Hepatocyte (in vitro differentiated cells): Measurements from ENCODE around the gene IL1RAPL1. TPM values are rescaled to one million over a fixed set of nuclear protein-coding genes. Genes with fewer than 3 reads are reported as not detected.

ENCODE experiments used
- DNase-seq: peaks from one replicate; pipeline ENCODE4 v3.0.0-alpha.2; 2016; ENCODE audit warnings: low spot score
- H2AFZ ChIP-seq: fragments of 200-600 bp; sonication (generic); 2 replicates; pipeline ENCODE4 v1.6.0; 2016; ENCODE audit warnings: antibody characterized with exemption, mild to moderate bottlenecking
- H3K27ac ChIP-seq: fragments of 200-600 bp; sonication (generic); 2 replicates; pipeline ENCODE4 v1.5.1; 2016; ENCODE audit warnings: mild to moderate bottlenecking
- H3K27me3 ChIP-seq: fragments of 200-600 bp; sonication (generic); 2 replicates; pipeline ENCODE4 v1.6.1; 2016
- H3K36me3 ChIP-seq: fragments of 200-600 bp; sonication (generic); replicated peaks from 2 replicates; pipeline ENCODE4 v1.5.1; 2016; ENCODE audit warnings: low read depth; ENCODE audit not compliant: insufficient read depth
- H3K4me1 ChIP-seq: fragments of 200-600 bp; sonication (generic); 2 replicates; pipeline ENCODE4 v1.5.1; 2016; ENCODE audit warnings: mild to moderate bottlenecking, moderate library complexity; ENCODE audit not compliant: insufficient read depth
- H3K4me2 ChIP-seq: fragments of 200-600 bp; sonication (generic); 2 replicates; pipeline ENCODE4 v1.6.0; 2016
- H3K4me3 ChIP-seq: fragments of 200-600 bp; sonication (generic); 2 replicates; pipeline ENCODE4 v1.5.1; 2016; ENCODE audit warnings: mild to moderate bottlenecking
- H3K79me2 ChIP-seq: fragments of 200-600 bp; sonication (generic); 2 replicates; pipeline ENCODE4 v1.6.0; 2017; ENCODE audit warnings: mild to moderate bottlenecking
- H3K9me2 ChIP-seq: fragments of 200-600 bp; sonication (generic); replicated peaks from 2 replicates; pipeline ENCODE4 v1.6.0; 2017; ENCODE audit warnings: mild to moderate bottlenecking; ENCODE audit not compliant: insufficient read depth
- H3K9me3 ChIP-seq: fragments of 200-600 bp; sonication (generic); 2 replicates; pipeline ENCODE4 v1.5.1; 2016; ENCODE audit warnings: low read depth, mild to moderate bottlenecking
- H4K20me1 ChIP-seq: fragments of 200-600 bp; sonication (generic); 2 replicates; pipeline ENCODE4 v1.6.0; 2016; ENCODE audit warnings: mild to moderate bottlenecking; ENCODE audit not compliant: insufficient read depth, poor library complexity, severe bottlenecking
- EZH2 ChIP-seq: fragments of 200-600 bp; sonication (generic); IDR thresholded peaks from 2 replicates; pipeline ENCODE4 v1.6.1; 2016; ENCODE audit warnings: antibody characterized with exemption, mild to moderate bottlenecking, borderline replicate concordance
- EZH2phosphoT487 ChIP-seq: fragments of 200-600 bp; sonication (generic); IDR thresholded peaks from one replicate; pipeline ENCODE4 v1.6.1; 2018; ENCODE audit warnings: antibody characterized with exemption, mild to moderate bottlenecking, low read depth, moderate library complexity; ENCODE audit not compliant: unreplicated experiment, severe bottlenecking
- WGBS: methylation state at CpG from one replicate; pipeline ENCODE4 v1.1.6; 2016; ENCODE audit warnings: low lambda C conversion rate; ENCODE audit errors: missing lambda C conversion rate; 5-methylcytosine and 5-hydroxymethylcytosine counted together
- polyA plus RNA-seq: library from polyadenylated mRNA; unstranded; fragments of >200 nt; fragmentation: Nextera tagmentation; extraction: Ambion mirVana; gene quantifications from 2 replicates; pipeline ENCODE4 v1.2.1, GENCODE V29; 2016
- total RNA-seq: library from RNA; depleted of rRNA; stranded (reverse); fragments of >200 nt; gene quantifications from 2 replicates; pipeline ENCODE4 v1.2.3, GENCODE V29; 2014
- TF ChIP-seq, protein P1 (sequence below): fragments of 200-600 bp; sonication (generic); IDR thresholded peaks from 2 replicates; pipeline ENCODE4 v1.5.1; 2016; ENCODE audit warnings: antibody characterized with exemption, mild to moderate bottlenecking; ENCODE audit not compliant: poor library complexity

The IL1RAPL1 gene
- total and polyA plus RNA-seq, 2 experiments from 2014 or later: 0.89 to 2.7 TPM

- WGBS: 48% methylated on average over 1 of the region's 1 CpG
These were observed 1137.1 kb downstream of the IL1RAPL1 start for GRCh38 chrX:29724316-29724715.

GRCh38 chrX:29726811-29727210 is 1139.6 kb downstream of the IL1RAPL1 start:
- WGBS: 79% methylated on average over 2 of the region's 2 CpGs
- Histone ChIP-seq H3K4me2 (no peak overlapping the region), H3K4me3 (no peak overlapping the region), H3K9me3 (no peaks in the 10 kb centered on the region), H3K9me2 (no peaks in the 10 kb centered on the region), H3K79me2 (no peaks in the 10 kb centered on the region), H3K4me1 (no peaks in the 10 kb centered on the region), H2AFZ (no peak overlapping the region), H3K27me3 (no peaks in the 10 kb centered on the region), H3K27ac (no peak overlapping the region), H4K20me1 (no peaks in the 10 kb centered on the region), H3K36me3 (no peaks in the 10 kb centered on the region)
- DNase-seq: no peak
- TF ChIP-seq EZH2 (no peak), EZH2phosphoT487 (no peak)
- TF ChIP-seq, protein P1, sequence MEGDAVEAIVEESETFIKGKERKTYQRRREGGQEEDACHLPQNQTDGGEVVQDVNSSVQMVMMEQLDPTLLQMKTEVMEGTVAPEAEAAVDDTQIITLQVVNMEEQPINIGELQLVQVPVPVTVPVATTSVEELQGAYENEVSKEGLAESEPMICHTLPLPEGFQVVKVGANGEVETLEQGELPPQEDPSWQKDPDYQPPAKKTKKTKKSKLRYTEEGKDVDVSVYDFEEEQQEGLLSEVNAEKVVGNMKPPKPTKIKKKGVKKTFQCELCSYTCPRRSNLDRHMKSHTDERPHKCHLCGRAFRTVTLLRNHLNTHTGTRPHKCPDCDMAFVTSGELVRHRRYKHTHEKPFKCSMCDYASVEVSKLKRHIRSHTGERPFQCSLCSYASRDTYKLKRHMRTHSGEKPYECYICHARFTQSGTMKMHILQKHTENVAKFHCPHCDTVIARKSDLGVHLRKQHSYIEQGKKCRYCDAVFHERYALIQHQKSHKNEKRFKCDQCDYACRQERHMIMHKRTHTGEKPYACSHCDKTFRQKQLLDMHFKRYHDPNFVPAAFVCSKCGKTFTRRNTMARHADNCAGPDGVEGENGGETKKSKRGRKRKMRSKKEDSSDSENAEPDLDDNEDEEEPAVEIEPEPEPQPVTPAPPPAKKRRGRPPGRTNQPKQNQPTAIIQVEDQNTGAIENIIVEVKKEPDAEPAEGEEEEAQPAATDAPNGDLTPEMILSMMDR: no peak

More at GRCh38 chrX:29724316-29724715, 1137.1 kb downstream of the IL1RAPL1 start:
- Histone ChIP-seq H3K4me1 (no peaks in the 10 kb centered on the region), H3K4me2 (no peak overlapping the region), H3K27ac (no peak overlapping the region), H3K27me3 (no peaks in the 10 kb centered on the region), H3K9me3 (no peaks in the 10 kb centered on the region), H3K36me3 (no peaks in the 10 kb centered on the region), H4K20me1 (no peaks in the 10 kb centered on the region), H3K79me2 (no peaks in the 10 kb centered on the region), H2AFZ (no peak overlapping the region), H3K9me2 (no peaks in the 10 kb centered on the region), H3K4me3 (no peak overlapping the region)
- no peak for DNase-seq
- no peak for TF ChIP-seq EZH2phosphoT487

GRCh38 chrX:29728639-29729038 is 1141.4 kb downstream of the IL1RAPL1 start:
- Histone ChIP-seq H3K4me1 (no peaks in the 10 kb centered on the region), H3K4me3 (no peak overlapping the region), H3K79me2 (no peaks in the 10 kb centered on the region), H2AFZ (no peak overlapping the region), H3K27ac (no peak overlapping the region), H3K9me2 (no peaks in the 10 kb centered on the region), H3K36me3 (no peaks in the 10 kb centered on the region), H3K4me2 (no peak overlapping the region), H4K20me1 (no peaks in the 10 kb centered on the region), H3K27me3 (no peaks in the 10 kb centered on the region), H3K9me3 (no peaks in the 10 kb centered on the region)
- TF ChIP-seq EZH2phosphoT487 (no peak), EZH2 (no peak)
- TF ChIP-seq, protein P1: no peak
- WGBS: 82% methylated on average over 2 of the region's 2 CpGs
- DNase-seq: no peak

DNA sequence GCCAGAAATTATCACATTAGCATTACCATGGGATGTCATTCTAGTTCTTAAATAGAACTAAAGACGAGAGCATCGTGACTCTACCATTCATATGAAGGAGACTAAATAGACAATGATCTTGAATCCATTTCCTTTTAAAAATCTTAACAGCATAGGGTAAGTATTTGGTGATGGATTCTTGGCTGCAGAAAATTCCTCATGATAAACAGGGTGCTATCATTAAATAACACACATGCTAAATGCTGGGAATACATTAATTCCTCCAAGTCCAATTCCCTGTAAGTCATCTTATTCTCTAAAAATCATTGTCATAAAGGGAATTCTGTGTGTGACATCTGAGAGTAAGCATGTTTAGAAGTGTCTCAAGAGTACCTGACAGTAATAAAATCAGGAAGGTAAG is 1157.7 kb downstream of the IL1RAPL1 start:
- whole genome bisulfite sequencing: 84% methylated on average over 2 of the region's 2 CpGs
- Histone ChIP-seq H4K20me1 (no peaks in the 10 kb centered on the region), H3K9me2 (no peaks in the 10 kb centered on the region), H3K4me1 (no peaks in the 10 kb centered on the region), H3K9me3 (no peaks in the 10 kb centered on the region), H3K36me3 (no peaks in the 10 kb centered on the region), H3K27ac (no peak overlapping the region), H3K79me2 (no peaks in the 10 kb centered on the region), H3K4me2 (no peak overlapping the region), H3K4me3 (no peak overlapping the region), H2AFZ (no peak overlapping the region), H3K27me3 (no peaks in the 10 kb centered on the region)
- no peak for TF ChIP-seq EZH2phosphoT487
- TF ChIP-seq, protein P1: no peak
- no peak for TF ChIP-seq EZH2
- no peak for DNase-seq
